GM10847 (cell line): ENCODE measurements around the gene CELF4.

Experiments
- POLR2A ChIP-seq: IDR thresholded peaks from 2 replicates; pipeline ENCODE4 v1.6.1; 2011; ENCODE audit not compliant: insufficient read length; ENCODE audit errors: extremely low read depth

The CELF4 gene

GRCh38 chr18:37421341-37422077 is 144.1 kb downstream of the CELF4 start:
- no peak for TF ChIP-seq POLR2A

- no peak for TF ChIP-seq POLR2A
Observed at GRCh38 chr18:37420315-37420880, 145.2 kb downstream of the CELF4 start.

GRCh38 chr18:37419866-37420265 is 145.7 kb downstream of the CELF4 start:
- no peak for TF ChIP-seq POLR2A

GRCh38 chr18:37419315-37419714 is 146.3 kb downstream of the CELF4 start:
- no peak for TF ChIP-seq POLR2A

GRCh38 chr18:37414816-37415215 is 150.8 kb downstream of the CELF4 start:
- TF ChIP-seq POLR2A, result no peak

GRCh38 chr18:37412829-37413228 is 152.8 kb downstream of the CELF4 start:
- no peak for TF ChIP-seq POLR2A

GRCh38 chr18:37412333-37412732 is 153.3 kb downstream of the CELF4 start:
- TF ChIP-seq POLR2A, result no peak

GRCh38 chr18:37409878-37410277 is 155.7 kb downstream of the CELF4 start:
- TF ChIP-seq POLR2A, result no peak

- no peak for TF ChIP-seq POLR2A
Observed at GRCh38 chr18:37408676-37409265, 156.8 kb downstream of the CELF4 start.

- no peak for TF ChIP-seq POLR2A
Observed at GRCh38 chr18:37407571-37407970, 158.0 kb downstream of the CELF4 start.

- no peak for TF ChIP-seq POLR2A
Observed at GRCh38 chr18:37405772-37406171, 159.8 kb downstream of the CELF4 start.

- TF ChIP-seq POLR2A, result no peak
Observed at GRCh38 chr18:37405229-37405628, 160.4 kb downstream of the CELF4 start.

- TF ChIP-seq POLR2A, result no peak
Observed at GRCh38 chr18:37403788-37404187, 161.8 kb downstream of the CELF4 start.

- no peak for TF ChIP-seq POLR2A
Observed at GRCh38 chr18:37403100-37403781, 162.4 kb downstream of the CELF4 start.

- no peak for TF ChIP-seq POLR2A
Observed at GRCh38 chr18:37402735-37403099, 162.9 kb downstream of the CELF4 start.

- TF ChIP-seq POLR2A, result no peak
Observed at GRCh38 chr18:37400802-37401201, 164.8 kb downstream of the CELF4 start.
